Stimulated activated CD8-positive, alpha-beta memory T cell treated with anti-CD3 and anti-CD28 coated beads, Interleukin-15, amount 100 ng/mL, for 24 hours (primary cell): ENCODE results near the gene QSOX2.

Experiments
- DNase-seq: peaks from one replicate; pipeline ENCODE4 v3.0.0-alpha.2; 2020; ENCODE audit warnings: low read depth

Gene QSOX2

DNA sequence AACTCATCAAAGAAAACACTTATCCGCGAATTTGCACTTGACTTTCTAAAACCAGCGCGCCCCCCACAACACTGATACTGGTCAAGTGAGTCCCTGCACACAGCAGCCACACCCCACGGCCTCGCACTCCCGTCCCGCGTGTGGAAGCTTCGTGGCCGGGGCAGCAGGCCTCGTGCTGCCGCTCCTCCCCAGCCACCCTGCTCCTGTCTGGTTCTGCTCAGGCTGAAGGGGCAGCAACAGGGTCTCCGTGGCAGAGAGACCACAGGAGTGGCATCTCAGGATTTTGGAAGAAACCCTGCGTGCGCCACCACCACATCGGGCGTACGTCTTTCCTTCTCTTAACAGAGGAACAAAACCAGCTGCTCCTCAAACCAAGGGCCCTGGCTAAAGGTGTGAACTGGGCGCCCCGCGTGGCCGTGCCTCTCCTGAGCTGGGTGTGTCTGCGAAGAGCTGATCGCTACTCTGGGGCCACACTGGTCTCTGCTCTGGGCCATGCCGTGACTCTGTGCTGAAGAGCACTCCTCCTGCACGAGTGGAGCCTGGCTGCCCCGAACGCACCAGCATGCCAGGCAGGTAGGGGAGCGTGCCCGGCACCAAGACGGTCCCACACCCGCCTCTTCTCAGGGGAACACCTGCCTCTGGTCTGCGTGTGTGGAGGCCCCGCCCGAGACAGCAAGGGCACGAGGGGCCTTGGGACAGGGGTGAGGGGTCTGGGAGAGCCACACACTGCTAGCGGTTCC is 23.3 kb downstream of the QSOX2 start:
- DNase-seq, result no peak

DNA sequence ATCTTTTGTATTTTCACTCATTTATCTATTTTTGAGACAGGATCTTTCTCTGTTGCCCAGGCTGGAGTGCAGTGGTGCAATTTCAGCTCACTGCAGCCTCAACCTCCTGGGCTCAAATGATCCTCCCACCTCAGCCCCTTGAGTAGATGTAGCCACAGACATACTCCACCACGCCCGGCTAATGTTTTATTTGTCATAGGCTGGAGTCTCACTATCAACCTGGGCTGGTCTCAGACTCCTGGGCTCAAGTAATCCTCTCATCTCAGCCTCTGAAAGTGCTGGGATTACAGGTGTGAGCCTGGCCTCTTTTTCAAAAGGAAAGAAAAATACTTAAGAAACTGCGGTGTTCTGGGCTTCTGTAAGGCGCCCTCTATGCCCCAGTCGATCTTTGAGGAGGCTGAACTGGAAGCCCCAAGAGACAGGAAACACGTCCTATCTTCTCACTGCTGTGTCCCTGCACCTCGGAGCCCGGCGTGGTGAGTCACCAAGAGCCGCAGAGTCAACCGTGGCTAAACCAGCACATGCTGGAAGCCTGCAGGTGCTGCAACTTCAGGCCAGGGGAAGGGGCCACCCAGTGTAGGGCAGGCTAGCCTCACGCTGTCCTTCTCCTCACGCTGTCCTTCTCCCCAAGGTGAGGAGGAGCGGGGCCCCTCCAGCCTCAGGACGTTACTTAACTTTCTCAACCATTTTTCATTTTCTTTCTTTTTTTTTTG is 25.4 kb downstream of the QSOX2 start:
- no peak for DNase-seq

DNA sequence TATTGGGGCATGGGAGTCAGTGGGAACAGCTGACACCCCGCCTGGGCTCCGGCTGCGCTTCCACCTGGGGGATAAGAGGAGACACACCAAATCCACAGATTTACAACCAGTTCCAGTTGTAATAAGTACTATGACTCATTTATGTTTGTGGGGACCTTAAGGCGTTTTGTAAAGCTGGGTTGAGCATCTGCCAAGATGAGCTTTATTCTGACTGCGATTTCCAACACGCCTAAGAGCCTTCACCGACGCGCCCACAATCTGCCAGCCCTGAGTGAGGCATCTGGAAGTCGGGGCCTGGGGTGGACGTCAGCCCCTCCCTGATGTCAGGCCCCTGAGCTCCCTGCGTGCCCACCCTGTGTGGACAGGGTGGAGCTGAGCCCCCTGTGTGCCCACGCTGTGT is 26.3 kb downstream of the QSOX2 start:
- DNase-seq, result no peak

DNA sequence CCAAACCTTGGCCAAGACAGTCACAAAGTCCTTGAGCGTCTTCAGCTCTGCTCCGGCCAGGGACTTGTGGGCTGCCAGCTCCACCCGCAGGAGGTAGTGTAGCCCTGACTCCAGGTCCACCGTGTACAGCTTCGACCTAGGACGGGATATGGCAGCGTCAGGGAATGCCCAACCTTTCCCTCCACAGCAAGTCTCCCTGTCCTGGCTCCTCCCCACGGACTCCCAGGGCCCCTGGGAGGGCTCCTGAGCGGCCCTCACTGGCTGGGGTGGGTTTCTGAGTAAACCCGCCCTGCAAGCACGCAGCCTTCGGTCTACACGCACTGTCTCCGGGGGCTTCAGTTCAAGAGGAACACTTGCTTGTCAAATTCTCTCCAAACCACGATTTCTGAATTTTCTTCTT is 26.9 kb downstream of the QSOX2 start:
- DNase-seq, result no peak

DNA sequence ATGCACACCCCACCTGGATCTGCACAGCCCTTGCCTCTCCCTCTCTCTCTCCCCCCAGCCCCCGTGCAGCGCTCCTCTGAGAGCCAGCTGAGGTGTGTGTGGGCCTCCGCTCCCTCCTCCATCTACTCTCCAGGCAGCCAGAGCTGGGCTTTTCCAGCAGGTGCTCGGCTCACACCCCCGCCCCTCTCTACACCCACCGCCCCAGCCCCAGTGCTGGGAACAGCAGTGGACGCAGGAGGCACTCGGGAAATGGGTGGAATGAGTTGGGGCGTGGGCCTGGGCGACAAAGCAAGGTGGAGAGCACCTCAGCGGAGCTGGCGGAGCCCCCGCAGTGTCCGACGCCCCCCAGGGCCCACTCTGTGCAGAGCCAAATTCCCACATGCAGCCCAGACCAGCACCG is 27.3 kb downstream of the QSOX2 start:
- DNase-seq, result no peak

DNA sequence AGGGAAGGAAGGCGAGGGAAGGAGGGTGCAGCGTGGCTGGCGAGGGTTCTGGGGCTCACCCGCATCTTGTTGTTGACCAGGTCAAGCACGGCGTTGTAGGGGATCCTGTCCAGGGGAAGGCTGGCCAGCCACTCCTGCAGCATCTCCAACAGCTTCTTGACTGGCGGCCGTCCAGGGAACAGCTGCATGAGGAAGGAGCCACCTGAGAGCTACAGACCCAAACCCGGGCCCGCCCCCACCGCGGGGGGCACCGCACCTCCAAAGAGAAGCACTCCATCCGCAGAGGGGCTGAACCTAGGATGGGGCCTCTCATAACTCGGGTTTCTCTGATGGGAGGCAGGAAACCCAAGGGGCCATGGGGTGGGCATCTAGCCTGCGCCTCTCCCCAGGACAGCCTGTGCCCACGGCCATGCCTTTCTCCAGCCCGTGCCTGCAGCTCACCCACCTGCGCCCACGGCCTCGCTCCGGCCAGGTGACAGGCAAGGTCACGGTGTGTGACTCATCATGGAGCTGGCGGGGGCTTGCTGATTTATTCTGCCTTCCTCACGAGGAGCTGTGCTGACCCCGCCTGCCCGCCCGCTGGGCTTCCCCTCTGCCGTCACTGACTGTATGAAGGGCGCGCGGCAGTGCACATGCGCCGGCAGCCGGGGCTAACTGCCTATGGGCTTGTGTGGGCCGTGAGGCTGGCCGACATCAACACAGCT is 28.9 kb downstream of the QSOX2 start:
- no peak for DNase-seq

DNA sequence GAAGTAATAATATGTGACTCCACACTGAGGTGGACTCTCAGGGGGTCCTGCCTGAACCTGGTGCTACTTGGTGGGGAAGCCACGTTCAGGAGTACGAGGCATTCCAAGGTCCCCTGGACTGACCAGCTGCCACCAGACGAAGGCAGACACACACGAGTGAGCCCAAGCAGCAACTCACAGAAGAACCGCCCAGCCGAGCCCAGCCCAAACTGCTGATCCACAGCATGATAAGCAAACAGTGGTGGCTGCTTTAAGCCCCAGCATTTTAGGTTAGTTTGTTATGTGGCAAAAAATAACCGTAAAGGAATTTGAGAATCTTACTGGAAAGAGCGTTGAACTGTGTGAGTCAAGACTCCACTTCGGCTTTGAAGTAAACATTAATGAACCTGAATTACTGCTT is 31.9 kb downstream of the QSOX2 start:
- no peak for DNase-seq

DNA sequence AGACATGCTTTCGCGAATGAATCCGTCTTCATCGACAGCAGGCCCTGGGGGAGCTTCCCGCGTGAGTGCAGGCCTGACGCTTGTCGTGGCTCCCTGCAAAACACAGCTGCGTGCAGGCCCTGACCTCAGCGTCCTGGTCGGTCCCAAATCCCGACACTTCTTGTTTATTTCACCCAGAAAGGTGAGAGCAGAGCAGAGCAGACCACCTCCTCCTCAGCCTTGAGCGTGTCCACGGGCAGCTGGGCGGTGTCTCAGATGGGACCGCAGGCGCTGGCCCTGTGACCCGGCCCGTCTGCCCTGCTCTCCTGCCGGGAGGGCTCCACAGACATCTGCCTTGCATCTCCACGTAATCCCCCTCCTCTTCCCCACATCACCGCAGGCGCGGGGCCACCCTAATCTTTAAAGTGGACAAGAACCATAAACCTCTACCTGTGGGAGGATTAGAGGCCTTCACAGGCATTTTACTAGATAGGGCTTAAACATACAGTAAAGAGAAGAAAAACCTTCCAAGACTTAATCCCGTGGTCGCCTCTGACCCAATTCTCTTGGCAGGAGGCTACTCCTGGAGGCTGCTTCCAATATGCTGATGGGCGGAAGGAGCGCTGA is 33.2 kb downstream of the QSOX2 start:
- DNase-seq, result no peak

DNA sequence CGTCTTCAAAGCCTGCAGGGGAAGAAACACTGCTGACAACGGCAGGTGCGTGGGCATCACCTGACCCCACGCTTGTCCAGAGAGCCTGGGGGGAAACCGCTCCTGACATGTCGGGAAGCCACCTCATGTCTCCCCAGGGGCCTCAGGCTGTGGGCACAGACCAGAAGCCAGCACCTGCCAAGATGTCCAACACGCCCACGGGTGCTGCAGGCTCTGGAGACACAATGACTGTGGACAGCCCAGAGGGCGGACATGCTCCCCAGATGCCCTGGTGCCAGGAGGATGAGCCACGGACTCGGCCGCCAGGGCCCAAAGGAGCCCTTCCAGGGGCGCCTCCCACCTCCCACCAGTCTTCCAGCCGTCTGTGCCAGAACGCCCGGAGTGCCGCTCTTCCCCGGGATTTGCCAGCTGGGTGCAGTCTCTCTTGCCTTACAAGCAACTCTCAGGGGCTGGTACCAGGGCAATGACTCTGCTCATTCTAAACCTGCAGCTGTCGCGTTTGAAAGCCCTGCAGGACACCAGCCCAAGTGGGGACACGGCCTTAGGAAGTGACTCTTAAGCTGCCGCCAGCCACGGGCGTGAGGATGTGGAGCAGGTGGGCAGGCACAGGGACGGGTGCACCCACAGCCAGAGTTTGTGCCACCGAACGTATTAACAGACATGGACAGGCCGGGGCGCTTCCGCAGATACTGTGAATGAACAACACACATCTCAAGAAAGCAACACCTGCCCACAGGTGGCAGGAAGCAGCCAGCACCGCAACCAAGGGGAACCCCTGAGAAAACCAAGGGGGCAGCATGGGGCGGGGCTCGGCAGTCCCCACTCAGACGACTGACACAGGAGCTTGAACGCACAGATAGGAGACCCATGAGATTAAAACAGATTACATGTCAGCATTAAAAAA is 33.9 kb downstream of the QSOX2 start:
- no peak for DNase-seq

DNA sequence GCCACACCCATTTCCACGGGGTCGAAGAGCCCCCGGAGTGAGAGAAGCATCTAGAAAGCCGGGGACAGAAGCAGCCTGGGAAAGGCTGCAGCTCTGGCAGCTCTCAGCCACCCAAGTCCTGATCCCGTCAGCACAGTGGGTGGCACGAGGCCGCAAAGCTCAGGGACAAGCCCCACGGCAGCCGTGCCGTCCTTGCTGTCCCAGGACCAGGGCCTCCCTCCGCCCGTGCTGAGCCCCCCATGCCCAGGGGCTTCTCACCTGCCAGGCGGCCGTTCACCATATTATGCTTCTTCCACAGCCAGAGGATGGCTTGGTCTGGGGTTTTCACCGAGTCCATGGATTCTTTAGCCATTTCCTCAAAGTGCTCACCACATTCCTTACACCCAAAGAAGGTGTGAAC is 34.6 kb downstream of the QSOX2 start:
- DNase-seq, result no peak

DNA sequence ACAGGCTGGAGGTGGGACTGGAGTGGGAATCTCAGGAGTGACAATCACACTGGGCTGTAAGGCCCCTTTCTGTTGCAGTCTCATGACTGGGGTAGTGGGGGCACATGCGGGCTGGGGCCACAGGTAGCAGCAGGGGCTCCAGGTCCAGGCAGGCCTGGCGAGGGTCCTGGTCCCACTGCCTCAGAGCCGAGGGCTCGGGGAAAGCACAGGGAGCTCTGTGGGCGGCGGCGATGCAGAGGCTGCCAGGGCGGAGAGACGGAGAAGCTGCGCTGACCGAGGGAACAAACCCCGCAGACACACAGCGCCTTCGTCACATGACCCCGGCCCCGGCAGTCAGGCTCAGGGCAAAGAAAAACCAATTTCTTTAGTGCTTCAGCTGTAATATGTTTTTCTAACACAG is 35.3 kb downstream of the QSOX2 start:
- no peak for DNase-seq

DNA sequence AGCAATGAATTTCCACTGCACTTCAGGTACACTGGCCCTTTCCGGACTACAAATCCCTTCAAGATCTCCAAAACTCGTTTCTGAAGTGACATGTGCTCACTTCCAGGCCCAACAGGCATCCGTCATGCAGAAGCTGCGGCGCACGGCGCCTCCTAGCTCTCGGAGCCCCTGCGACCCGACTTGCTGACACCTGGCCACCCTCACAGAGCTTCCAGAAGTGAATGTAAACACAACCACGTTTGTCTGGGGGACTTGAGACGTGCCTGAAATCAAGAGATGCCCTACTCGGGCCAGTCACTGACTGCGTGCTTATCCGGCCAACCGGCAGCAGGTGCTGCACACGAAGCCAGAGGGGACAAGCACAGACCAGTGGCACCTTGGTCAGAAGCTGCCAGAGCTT is 35.8 kb downstream of the QSOX2 start:
- no peak for DNase-seq

DNA sequence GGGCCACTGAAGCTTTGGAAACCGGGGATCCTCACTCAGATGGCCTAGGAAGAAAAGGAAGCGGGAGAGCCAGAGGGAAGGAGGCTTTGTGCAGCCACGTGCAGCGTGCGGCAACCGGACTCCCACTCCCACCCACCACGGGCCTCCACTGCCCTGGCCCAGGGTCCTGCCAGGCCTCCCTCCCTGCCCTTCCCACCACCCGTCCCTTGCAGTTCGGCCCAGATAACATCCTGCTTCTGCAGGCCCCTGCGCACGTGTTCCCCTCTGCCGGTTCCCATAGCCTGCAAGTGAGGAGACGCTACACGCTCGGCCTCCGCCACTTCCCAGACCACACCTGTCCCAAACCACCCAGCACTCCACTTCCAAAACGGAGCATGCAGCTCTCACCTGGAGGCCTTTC is 36.4 kb downstream of the QSOX2 start:
- DNase-seq, result no peak

DNA sequence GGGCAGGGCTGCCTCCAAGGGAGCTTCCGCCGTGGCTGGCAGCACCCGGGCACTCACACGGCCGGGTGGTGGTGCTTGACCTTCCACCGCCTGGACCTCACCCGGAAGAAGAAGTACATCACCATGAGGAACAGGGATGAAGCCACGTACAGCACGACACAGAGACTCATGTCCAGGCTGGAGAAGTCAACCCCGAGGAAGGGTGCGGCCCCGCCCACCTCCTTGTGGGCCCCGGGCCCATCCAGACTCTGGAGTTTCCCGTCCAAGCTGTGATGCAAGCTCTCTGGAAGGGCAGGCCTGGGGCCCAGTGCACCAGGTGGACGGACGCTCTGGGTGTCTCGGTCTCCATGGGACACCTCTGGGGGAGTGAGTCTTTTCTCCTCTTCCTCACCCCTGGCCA is 36.9 kb downstream of the QSOX2 start:
- DNase-seq, result no peak

DNA sequence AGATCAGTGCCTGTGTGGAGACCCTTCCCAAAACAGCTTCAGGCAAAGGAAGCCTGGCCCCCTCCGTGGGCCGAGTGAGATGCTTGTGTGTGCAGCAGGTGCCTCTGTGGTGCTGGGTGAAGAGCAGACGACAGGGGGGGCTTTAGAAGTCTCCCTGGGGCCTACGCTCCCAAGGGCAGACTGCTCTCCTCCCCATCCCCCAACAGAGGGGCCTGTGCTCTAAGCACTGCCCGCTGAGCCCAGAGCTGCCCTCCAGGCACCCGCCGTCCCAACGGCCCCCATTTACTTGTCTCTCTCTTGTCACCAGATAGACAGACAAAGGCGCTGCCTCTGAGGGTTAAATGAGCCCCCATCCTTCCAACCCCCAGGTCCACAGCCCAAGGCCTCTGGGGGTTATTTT is 38.0 kb downstream of the QSOX2 start:
- DNase-seq, result no peak

DNA sequence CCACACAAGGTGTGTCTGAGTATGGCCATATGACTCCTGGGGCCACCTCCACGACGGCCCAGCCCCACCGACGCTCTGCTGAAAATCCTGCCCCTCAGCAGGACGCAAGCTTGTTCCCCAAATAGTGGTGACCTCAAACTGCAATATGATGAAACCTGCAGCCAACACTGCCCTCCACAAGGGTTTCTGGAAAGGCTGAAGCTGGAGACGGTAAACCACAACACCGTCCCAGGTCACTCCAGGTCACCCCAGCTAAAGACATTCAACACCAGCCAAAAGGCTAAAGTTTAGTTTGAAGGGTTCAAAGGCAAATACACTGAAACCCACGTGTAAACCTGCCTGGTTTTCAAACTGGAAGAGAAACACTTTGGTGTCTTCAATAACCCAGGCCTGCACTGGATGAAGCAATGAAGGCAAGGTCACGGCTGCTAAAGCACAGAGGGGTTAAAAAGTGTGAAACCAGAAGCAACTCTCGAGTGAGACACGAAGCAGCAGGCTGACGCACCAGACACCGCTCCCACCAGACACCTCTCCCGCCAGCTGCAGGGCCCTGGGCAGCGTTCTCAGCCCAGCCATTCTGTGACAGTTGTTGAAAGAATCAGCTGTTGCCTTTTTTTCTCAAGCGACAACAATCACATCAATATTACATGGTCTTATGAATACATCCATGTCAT is 38.9 kb downstream of the QSOX2 start:
- DNase-seq, result no peak

DNA sequence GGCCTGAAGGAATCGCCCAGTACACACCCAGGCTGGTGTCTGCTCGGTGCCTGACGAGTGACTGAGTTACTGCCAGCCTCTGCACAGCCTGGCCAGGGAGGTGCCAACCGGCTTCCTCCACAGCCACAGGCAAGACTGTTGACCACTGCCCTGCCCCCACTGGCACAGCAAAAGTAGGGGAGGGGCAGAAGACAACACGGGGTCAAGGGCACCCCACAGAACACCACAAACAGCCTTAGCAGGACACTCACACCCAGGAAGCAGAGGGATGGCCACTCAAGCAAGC is 40.0 kb downstream of the QSOX2 start:
- DNase-seq, result no peak

DNA sequence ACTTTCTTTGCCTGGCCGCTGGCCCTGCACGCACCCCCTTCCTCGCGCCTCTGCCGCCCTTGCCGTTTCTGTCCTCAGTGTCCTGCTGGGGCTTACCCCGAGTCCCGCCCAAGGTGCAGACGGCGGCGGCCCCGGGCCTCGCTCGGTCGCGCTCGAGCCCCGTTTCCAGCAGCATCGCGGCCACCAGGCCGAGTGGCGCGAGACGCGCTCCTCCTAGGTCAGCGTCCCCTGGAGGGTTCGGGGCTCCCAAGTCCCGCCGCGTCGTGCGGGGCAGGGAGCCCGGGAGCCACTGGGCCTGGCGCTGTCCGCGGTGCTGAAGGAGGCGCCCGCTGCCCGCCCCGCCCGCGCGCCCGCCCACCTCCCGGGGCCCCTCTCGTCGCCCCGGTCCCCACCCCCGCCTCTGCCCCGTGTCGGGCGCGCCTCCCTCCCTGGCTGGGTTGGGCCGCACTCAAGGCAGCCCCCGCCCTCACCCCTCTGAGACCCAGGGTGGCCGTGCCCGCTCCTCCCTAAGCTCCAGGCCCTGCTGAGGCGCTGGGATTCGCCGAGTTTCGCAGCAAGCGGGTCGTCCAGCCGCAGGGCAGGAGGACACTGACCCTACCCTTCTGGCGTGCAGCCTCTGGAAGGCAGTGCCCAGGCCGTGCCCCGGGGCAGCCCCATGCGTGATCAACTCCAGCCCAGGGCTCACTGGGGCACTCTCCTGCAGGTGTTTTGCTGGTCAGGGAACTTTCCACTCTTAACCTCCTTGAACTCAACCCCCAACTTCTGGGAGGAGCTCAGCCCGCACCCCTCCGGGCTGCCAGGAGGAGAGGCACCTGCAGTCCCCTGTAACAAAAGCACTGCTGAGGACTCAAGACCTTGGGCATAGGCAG is 40.5 kb downstream of the QSOX2 start, which contains the start of gene LHX3:
LHX3 (minus strand) TSS at position 291 of the 869 bp plus-strand sequence; CDS start at position 175, 116 bp downstream.
- DNase-seq, result no peak

DNA sequence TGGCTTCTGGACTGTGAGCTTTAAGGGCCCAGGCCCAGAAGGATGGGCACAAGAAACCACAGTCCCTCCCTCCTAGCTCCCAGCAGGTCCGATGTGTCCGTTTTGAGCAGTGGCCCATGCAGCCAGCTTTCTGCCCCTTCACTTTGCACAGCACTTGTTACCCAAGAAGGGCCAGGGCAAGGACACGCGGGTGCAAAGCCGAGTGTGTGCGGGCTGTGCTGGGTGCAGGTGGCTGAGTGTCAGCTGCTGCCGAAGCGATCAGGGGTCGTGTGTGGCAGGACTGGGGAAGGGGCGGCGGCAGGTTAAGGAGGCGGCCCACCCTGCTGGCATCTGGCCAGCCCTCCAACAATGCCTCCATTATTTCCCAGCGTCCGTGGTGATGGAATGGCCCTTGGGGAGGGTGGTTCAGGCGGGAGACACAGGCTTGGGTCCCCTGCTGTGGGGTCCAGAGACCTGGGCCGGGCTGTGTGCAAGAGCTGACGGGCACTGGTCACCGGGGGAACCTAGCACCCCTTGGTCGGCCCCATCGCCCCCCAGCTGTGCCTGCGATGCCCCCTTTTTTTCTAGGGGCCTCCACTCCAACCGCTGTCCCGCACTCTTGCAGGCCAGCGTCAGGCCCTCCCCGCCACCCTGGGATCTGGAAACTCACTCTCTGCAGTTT is 41.3 kb downstream of the QSOX2 start:
- no peak for DNase-seq
